Measurements from ENCODE around the gene SREK1IP1. TPM values are rescaled to one million over a fixed set of nuclear protein-coding genes. Genes with fewer than 3 reads are reported as not detected.

The SREK1IP1 gene
- total and polyA plus RNA-seq, 10 of the 15 experiments (the other 5 are each of a cell fraction or from before 2014, with no cell fraction given) = 9.1 to 60.3 (median 26.9) TPM

DNA sequence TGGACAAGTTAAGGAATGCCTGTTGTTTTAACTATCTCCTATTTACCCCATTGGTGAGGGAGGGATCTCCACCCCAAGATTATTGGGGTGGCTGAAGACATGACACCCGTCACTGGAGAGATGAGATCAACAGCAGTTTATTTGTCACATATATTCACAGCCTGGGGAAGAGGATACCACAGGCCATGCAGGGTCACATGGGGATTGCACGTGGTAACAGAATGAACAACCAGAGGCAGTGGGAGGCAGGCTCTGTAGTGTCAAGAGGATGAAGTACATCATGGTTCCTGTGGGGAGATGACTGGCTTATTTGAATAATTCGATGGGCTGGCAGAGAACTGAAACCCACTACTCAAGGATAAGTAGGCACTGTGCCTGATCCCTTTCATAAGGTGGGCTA, 96.8 kb downstream of the SREK1IP1 start:
- H3K4me3 ChIP-seq = no peak overlapping the region
- no peaks in the 10 kb centered on the region; a peak in 1 of 4 replicates for H3K27me3 ChIP-seq (replicated peaks in 1 of 2; ENCODE audit: control insufficient read depth in 2 of 2, insufficient read depth in 2 of 2, low read length in 1 of 2)
- in situ Hi-C loops (cut with MboI) = no loop called here
- no peaks in the 10 kb centered on the region for H3K9me3 ChIP-seq (replicated peaks; ENCODE audit: control insufficient read depth, insufficient read depth, low read length)
- no peak overlapping the region for H3K4me2 ChIP-seq (ENCODE audit: control insufficient read depth, insufficient read depth)
- no peak overlapping the region for H2AFZ ChIP-seq (ENCODE audit: control insufficient read depth, low read depth, low read length)
- DNase-seq (ENCODE audit: low read depth, low spot score) (no peak), ATAC-seq (no peak), FAIRE-seq (no peak)
- H3K4me1 ChIP-seq (ENCODE audit: control insufficient read depth, insufficient read depth, low read length) = no peaks in the 10 kb centered on the region
- no peaks in the 10 kb centered on the region for H3K36me3 ChIP-seq (ENCODE audit: control insufficient read depth in 2 of 2, insufficient read depth in 2 of 2, low read length in 1 of 2)
- no peaks in the 10 kb centered on the region for H3K79me2 ChIP-seq (ENCODE audit: control insufficient read depth, insufficient read depth, low read length)
- intact Hi-C loops (cut with micrococcal nuclease; ENCODE audit: unreplicated experiment) = no loop called here
- ChIA-PET SMC1A (ENCODE audit: uncharacterized antibody, unreplicated experiment) (interaction anchor here (1.0 kb wide), 1 partner anchor 11 kb away, joined by 3 read pairs; no protein-coding TSS in a partner anchor), RAD21 (ENCODE audit: unreplicated experiment) (no interaction called here), CTCF (no interaction called here), POLR2A (no interaction called here)
- TF ChIP-seq NFXL1 (IDR thresholded peaks at IDR 0.05; ENCODE audit: borderline replicate concordance) = no peak
- no peak for TF ChIP-seq WRNIP1 (IDR thresholded peaks at IDR 0.05; ENCODE audit: borderline replicate concordance, low read depth, low read length)
- no peak for TF ChIP-seq RFX5 (IDR thresholded peaks at IDR 0.05; ENCODE audit: low read depth, low read length)
- TF ChIP-seq BRCA1 (IDR thresholded peaks at IDR 0.05; ENCODE audit: low read depth, low read length) = no peak
- no peak for TF ChIP-seq SMAD1 (IDR thresholded peaks at IDR 0.05; ENCODE audit: low read depth, partially characterized antibody)
- no peak for TF ChIP-seq TCF7 (IDR thresholded peaks at IDR 0.05; ENCODE audit: borderline replicate concordance)
- no peak for TF ChIP-seq GABPA (IDR thresholded peaks at IDR 0.05; ENCODE audit: low read depth)
- no peak for TF ChIP-seq LARP7 (IDR thresholded peaks at IDR 0.05)
- TF ChIP-seq, protein P1, sequence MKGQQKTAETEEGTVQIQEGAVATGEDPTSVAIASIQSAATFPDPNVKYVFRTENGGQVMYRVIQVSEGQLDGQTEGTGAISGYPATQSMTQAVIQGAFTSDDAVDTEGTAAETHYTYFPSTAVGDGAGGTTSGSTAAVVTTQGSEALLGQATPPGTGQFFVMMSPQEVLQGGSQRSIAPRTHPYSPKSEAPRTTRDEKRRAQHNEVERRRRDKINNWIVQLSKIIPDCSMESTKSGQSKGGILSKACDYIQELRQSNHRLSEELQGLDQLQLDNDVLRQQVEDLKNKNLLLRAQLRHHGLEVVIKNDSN (IDR thresholded peaks at IDR 0.05; ENCODE audit: borderline replicate concordance, extremely low read length, insufficient read depth, low read depth, low read length) = no peak
- no peak for TF ChIP-seq FOXK2 (IDR thresholded peaks at IDR 0.05)
- 5% methylated on average over 3 of the region's 3 CpGs for WGBS (ENCODE audit: insufficient coverage, insufficient replicate concordance, low lambda C conversion rate, missing lambda C conversion rate)
- H3K27ac ChIP-seq (ENCODE audit: control insufficient read depth, insufficient read depth) = no peak overlapping the region
- no peak overlapping the region for H3K9ac ChIP-seq (ENCODE audit: control insufficient read depth, insufficient read depth, low read length)
- no TSS peak for BruUV-seq (replicated peaks)
- H4K20me1 ChIP-seq (ENCODE audit: control insufficient read depth, insufficient read depth) = no peaks in the 10 kb centered on the region

Data from GM12878 (cell line).